Central memory CD8-positive, alpha-beta T cell (primary cell): ENCODE results near the gene VTN.

Experiments used
- ATAC-seq: fragments of 150-1000 bp; cut with Tn5 transposase; replicated peaks from 2 replicates; pipeline ENCODE4 v1.10.0; 2022; ENCODE audit warnings: mild to moderate bottlenecking, moderate FRiP score, moderate number of reproducible peaks; ENCODE audit not compliant: poor library complexity, severe bottlenecking; ENCODE audit errors: extremely low read depth
- DNase-seq, 2 donors: peaks; one replicate each; pipeline ENCODE4 v3.0.0; 2021; ENCODE audit warnings: low spot score in 2 of 2
- H3K27ac Mint-ChIP-seq: one replicate; pipeline ENCODE4 v1.8.0; 2022; ENCODE audit warnings: low read depth, mild to moderate bottlenecking, moderate library complexity, mixed read lengths
- H3K27me3 Mint-ChIP-seq: one replicate; pipeline ENCODE4 v1.8.0; 2022; ENCODE audit warnings: mixed read lengths
- H3K36me3 Mint-ChIP-seq: one replicate; pipeline ENCODE4 v1.8.0; 2022; ENCODE audit warnings: mild to moderate bottlenecking, moderate library complexity, mixed read lengths; ENCODE audit not compliant: insufficient read depth
- H3K4me1 Mint-ChIP-seq: one replicate; pipeline ENCODE4 v1.8.0; 2022; ENCODE audit warnings: mixed read lengths
- H3K4me3 Mint-ChIP-seq: one replicate; pipeline ENCODE4 v1.8.0; 2022; ENCODE audit warnings: mild to moderate bottlenecking, moderate library complexity, mixed read lengths
- H3K9me3 Mint-ChIP-seq: one replicate; pipeline ENCODE4 v1.8.0; 2022; ENCODE audit warnings: mixed read lengths

The VTN gene

GRCh38 chr17:28372203-28372944 is 2.3 kb upstream of the VTN start:
- H3K4me3 Mint-ChIP-seq: peak overlapping the region; percentile 90
- no peaks in the 10 kb centered on the region for H3K9me3 Mint-ChIP-seq
- H3K4me1 Mint-ChIP-seq: peaks cover 22% of the 10 kb centered on the region
- peaks cover 10% of the 10 kb centered on the region for H3K36me3 Mint-ChIP-seq
- ATAC-seq (peak; percentile 12), DNase-seq (no peak)
- peak overlapping the region; percentile 93 for H3K27ac Mint-ChIP-seq
- no peaks in the 10 kb centered on the region for H3K27me3 Mint-ChIP-seq

- Mint-ChIP-seq H3K27me3 (no peaks in the 10 kb centered on the region), H3K9me3 (no peaks in the 10 kb centered on the region), H3K4me1 (peaks cover 22% of the 10 kb centered on the region), H3K36me3 (peaks cover 10% of the 10 kb centered on the region), H3K4me3 (peak within 1 kb of the TSS; percentile 90), H3K27ac (peak within 1 kb of the TSS; percentile 93)
- DNase-seq: peak; percentile 52 to 64
- peak; percentile 84 for ATAC-seq
These were observed 1.4 kb upstream of the VTN start, which contains the start of gene SARM1 for GRCh38 chr17:28371245-28372202. TSS of gene SARM1 (plus strand) at chr17:28371694. CDS start at chr17:28372033, 339 bp downstream.

- ATAC-seq: no peak
- Mint-ChIP-seq H3K9me3 (no peaks in the 10 kb centered on the region), H3K36me3 (peaks cover 10% of the 10 kb centered on the region), H3K4me1 (peaks cover 22% of the 10 kb centered on the region), H3K4me3 (peak overlapping the region; percentile 90), H3K27ac (peak overlapping the region; percentile 93), H3K27me3 (no peaks in the 10 kb centered on the region)
- DNase-seq: no peak
These were observed 617 bp upstream of the VTN start for GRCh38 chr17:28370744-28371103.

GRCh38 chr17:28369684-28370034 is 448 bp downstream of the VTN start:
- no peaks in the 10 kb centered on the region for H3K27me3 Mint-ChIP-seq
- peak overlapping the region; percentile 90 for H3K4me3 Mint-ChIP-seq
- no peak for ATAC-seq
- H3K9me3 Mint-ChIP-seq: no peaks in the 10 kb centered on the region
- H3K36me3 Mint-ChIP-seq: peaks cover 10% of the 10 kb centered on the region
- no peak for DNase-seq
- H3K27ac Mint-ChIP-seq: no peak overlapping the region
- peaks cover 22% of the 10 kb centered on the region for H3K4me1 Mint-ChIP-seq

- Mint-ChIP-seq H3K27ac (no peak overlapping the region), H3K4me3 (no peak overlapping the region), H3K36me3 (peaks cover 7% of the 10 kb centered on the region), H3K4me1 (peaks cover 22% of the 10 kb centered on the region), H3K27me3 (no peaks in the 10 kb centered on the region), H3K9me3 (no peaks in the 10 kb centered on the region)
- DNase-seq: no peak
- no peak for ATAC-seq
These were observed 1.0 kb downstream of the VTN start for GRCh38 chr17:28368915-28369683.

GRCh38 chr17:28368306-28368831 is 1.7 kb downstream of the VTN start:
- Mint-ChIP-seq H3K27me3 (no peaks in the 10 kb centered on the region), H3K36me3 (peaks cover 10% of the 10 kb centered on the region), H3K9me3 (no peaks in the 10 kb centered on the region), H3K27ac (no peak overlapping the region), H3K4me1 (peaks cover 18% of the 10 kb centered on the region), H3K4me3 (no peak overlapping the region)
- no peak for ATAC-seq
- no peak for DNase-seq

GRCh38 chr17:28367641-28368305 is 2.3 kb downstream of the VTN start:
- Mint-ChIP-seq H3K4me3 (no peak overlapping the region), H3K9me3 (no peaks in the 10 kb centered on the region), H3K4me1 (peaks cover 13% of the 10 kb centered on the region), H3K27ac (no peak overlapping the region), H3K36me3 (peaks cover 10% of the 10 kb centered on the region), H3K27me3 (no peaks in the 10 kb centered on the region)
- ATAC-seq (no peak), DNase-seq (no peak)

- Mint-ChIP-seq H3K4me3 (no peak overlapping the region), H3K9me3 (no peaks in the 10 kb centered on the region), H3K27ac (no peak overlapping the region), H3K27me3 (no peaks in the 10 kb centered on the region), H3K4me1 (peaks cover 7% of the 10 kb centered on the region), H3K36me3 (peaks cover 13% of the 10 kb centered on the region)
- ATAC-seq: no peak
- no peak for DNase-seq
These were observed 3.5 kb downstream of the VTN start for GRCh38 chr17:28366605-28367004.

GRCh38 chr17:28365487-28365886 is 4.6 kb downstream of the VTN start:
- H3K36me3 Mint-ChIP-seq: peaks cover 18% of the 10 kb centered on the region
- H3K4me1 Mint-ChIP-seq: no peaks in the 10 kb centered on the region
- no peaks in the 10 kb centered on the region for H3K27me3 Mint-ChIP-seq
- DNase-seq (no peak), ATAC-seq (no peak)
- no peak overlapping the region for H3K27ac Mint-ChIP-seq
- H3K4me3 Mint-ChIP-seq: no peak overlapping the region
- H3K9me3 Mint-ChIP-seq: no peaks in the 10 kb centered on the region

- no peaks in the 10 kb centered on the region for H3K9me3 Mint-ChIP-seq
- DNase-seq (no peak), ATAC-seq (no peak)
- peaks cover 18% of the 10 kb centered on the region for H3K36me3 Mint-ChIP-seq
- H3K4me3 Mint-ChIP-seq: no peak within 1 kb of the TSS
- H3K27me3 Mint-ChIP-seq: no peaks in the 10 kb centered on the region
- no peak within 1 kb of the TSS for H3K27ac Mint-ChIP-seq
- H3K4me1 Mint-ChIP-seq: no peaks in the 10 kb centered on the region
These were observed 5.3 kb downstream of the VTN start, which contains the start of gene SEBOX for GRCh38 chr17:28364665-28365363. TSS of gene SEBOX (minus strand) at chr17:28365199. CDS start at chr17:28365151, 48 bp downstream.

- ATAC-seq (no peak), DNase-seq (no peak)
- no peaks in the 10 kb centered on the region for H3K9me3 Mint-ChIP-seq
- H3K4me1 Mint-ChIP-seq: no peaks in the 10 kb centered on the region
- no peaks in the 10 kb centered on the region for H3K27me3 Mint-ChIP-seq
- peaks cover 22% of the 10 kb centered on the region for H3K36me3 Mint-ChIP-seq
- no peak overlapping the region for H3K4me3 Mint-ChIP-seq
- H3K27ac Mint-ChIP-seq: no peak overlapping the region
These were observed 6.1 kb downstream of the VTN start for GRCh38 chr17:28363776-28364650.
